Fibroblast of peridontal ligament (primary cell): ENCODE data around the gene SEMA5A.

Experiments
- DNase-seq: peaks from one replicate; pipeline ENCODE4 v3.0.0-alpha.2; 2010; ENCODE audit errors: extremely low read depth

Gene SEMA5A

DNA sequence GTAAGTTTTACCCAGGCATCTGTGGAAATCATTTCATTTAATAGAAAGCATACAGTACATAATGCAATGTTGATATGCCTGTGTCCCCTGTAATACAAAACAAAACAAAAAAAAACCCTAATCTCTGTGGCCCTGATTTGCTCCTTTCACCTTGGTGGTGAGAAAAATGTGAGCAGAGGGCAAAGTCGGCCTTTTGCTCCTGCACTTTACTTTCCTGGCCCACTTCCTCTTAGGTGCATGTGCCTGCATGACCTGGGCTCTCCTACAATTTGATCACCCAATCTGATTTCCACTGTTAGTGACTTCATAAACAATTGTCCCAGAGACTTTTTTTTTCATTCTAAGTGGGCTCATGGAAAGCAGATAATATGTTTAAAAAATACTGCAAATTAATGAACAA lies 424.3 kb downstream of the SEMA5A start:
- no peak for DNase-seq

DNA sequence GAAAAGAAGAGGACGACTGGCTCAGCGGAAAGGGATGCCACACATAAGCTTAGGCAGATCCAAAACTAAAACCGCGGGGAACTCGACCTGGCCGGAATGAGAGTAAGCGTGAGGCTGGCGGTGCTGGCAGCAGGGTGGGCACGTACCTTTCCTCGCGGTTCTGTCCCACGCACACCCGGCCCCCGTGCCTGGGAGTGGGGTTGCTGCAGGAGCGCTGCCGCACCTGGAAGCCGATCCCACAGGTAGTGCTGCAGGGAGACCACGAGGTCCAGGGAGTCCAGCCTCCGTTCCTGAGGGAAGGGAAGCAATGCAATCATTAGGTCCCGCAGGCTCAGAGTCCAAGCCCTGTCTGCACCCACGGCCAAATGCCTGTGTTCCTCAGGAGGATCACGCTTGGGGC lies 427.0 kb downstream of the SEMA5A start:
- no peak for DNase-seq

DNA sequence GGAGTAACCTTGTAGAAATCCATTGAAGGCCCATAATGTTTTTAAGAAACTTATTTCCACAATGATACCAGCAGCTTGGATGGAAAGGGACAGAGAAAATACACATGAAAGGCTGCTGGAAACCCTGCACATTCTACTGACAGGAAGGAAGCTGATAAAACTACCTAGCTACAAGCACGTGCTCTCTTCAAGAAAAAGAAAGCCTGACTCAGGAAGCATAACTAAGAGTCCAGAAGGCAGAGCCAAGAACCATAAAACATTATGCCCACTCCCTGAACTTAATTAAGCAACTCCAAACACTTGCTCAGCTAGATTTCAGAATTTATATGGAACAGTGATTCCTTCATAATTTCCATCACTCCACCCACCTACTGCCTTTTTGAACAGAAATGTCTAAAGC lies 430.8 kb downstream of the SEMA5A start:
- no peak for DNase-seq

DNA sequence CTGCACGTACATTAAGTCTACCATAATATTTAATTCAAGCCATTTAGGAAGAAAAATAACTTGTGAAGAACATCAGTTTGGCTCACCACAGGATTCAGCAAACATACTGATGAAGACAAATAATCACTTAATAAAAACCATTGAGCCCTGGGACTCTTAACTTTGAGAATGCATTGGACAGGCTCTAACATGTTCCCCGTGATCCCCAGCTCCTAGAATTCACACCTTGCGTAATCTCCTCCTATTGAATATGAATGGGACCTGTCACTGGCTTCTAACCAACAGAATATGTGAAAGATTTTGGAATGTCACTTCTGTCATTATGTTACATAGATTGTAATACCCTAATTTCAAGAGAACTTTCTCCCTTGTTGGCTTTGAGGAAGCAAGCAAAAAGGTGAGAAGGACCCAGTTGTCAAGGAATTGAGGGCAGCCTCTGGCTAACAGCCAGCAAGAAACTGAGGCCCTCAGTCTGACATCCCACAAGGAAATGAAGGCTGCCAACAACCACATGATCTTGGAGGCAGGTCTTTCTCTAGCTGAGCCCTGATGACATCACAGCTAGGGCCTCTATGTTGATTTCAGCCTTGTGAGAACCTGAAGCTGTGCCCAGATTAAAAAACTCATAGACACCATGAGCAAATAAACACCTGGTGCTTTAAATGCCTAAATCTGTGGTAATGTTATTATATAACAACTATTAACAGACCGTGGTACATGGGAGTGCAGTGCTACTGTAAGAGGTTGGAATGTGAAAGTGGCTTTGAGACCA lies 433.2 kb downstream of the SEMA5A start:
- DNase-seq, result peak; percentile 10

DNA sequence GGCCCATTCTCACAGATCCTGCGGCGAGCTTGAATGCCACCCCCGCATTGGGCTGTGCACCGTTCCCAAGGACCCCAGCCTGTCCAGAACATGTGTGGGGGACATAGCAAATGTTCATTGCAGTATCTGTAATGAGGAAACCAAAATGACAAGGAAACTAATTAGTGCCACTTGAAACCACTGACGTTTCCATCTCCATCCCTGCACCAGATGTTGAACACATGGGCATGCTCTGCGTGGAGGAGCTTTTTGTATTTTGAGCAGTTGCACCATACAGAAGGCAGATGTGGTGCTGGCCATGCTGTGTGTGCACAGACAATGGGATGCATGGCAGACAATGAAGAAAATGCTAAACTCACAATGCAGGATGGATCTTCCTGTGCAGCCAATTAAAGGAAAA lies 437.7 kb downstream of the SEMA5A start:
- peak; percentile 36 for DNase-seq

DNA sequence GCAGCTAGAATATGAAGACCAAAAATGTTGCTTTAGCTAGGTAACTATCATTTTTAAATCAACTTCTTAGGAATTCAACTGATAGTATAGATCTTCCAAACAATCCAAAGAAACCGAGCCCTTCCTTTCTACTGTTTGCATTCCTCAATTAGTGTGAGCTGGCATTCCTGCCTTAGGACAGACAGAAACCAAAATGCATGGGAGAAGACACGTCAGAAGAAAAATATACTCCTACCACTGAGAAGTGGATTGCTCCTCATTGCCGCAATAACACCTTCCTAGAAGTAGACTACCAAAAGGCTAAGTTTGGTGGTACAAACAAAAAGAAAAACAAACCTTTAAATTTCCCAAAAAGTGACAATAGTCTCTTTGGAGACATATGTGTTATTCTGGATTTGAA lies 440.0 kb downstream of the SEMA5A start:
- DNase-seq, result peak; percentile 22

DNA sequence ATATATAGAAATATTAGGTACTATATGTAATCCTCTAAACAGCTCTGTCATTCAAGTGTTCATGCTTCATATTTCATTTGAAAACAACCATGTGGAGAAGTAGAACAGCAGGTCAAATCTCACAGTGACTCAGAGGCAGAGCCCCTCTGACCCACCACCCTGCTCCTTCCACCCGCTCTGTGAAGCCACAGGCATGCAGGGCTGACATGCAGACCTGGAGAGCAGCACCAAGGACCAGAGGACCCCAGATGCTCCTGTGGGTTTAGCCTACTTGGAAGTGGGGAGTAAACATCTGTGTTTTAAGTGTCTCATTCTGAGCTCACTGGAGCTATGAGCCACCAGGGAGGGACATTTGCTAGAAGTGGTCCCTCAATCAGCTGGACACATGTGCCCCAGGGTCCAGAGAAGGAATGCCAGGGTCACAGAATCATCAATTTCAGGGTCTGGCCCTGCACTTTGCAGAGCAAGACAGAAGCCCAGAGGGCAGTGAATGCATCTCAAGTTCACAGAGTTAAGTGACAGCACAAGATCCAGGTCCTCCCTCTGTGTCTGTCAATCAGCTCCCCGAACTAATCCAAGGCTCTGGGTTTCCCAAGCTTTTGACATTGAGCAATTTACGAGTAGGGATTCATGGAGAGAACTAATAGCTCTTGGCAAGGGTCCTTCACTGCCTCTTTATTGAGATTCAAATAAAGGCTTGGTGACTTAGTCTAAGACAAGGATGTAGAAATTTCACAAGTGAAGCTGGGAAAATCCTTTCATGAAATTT lies 441.1 kb downstream of the SEMA5A start:
- peak; percentile 17 for DNase-seq

- DNase-seq, result no peak
Observed at GRCh38 chr5:9103290-9103689, 442.6 kb downstream of the SEMA5A start.

GRCh38 chr5:9099689-9100088 lies 446.2 kb downstream of the SEMA5A start:
- no peak for DNase-seq

DNA sequence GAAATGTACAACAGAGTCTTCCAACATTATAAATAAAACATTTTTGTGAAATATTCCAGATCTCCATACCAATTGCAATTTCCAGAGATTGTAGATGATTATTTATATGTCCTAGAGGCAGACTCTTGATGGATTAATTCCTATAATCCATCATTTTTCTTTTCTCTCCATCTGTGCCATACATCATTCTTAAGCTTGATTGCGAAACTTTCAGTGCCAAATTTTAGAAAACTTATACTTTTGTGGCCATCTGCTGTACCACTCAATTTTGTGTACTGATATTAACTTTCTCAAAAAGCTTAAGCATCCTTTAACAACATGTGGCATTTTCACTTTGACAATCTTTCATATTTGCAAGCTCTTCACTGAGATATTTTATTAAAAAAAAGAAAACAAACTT lies 446.9 kb downstream of the SEMA5A start:
- no peak for DNase-seq

GRCh38 chr5:9094582-9094981 lies 451.3 kb downstream of the SEMA5A start:
- DNase-seq, result peak; percentile 52

DNA sequence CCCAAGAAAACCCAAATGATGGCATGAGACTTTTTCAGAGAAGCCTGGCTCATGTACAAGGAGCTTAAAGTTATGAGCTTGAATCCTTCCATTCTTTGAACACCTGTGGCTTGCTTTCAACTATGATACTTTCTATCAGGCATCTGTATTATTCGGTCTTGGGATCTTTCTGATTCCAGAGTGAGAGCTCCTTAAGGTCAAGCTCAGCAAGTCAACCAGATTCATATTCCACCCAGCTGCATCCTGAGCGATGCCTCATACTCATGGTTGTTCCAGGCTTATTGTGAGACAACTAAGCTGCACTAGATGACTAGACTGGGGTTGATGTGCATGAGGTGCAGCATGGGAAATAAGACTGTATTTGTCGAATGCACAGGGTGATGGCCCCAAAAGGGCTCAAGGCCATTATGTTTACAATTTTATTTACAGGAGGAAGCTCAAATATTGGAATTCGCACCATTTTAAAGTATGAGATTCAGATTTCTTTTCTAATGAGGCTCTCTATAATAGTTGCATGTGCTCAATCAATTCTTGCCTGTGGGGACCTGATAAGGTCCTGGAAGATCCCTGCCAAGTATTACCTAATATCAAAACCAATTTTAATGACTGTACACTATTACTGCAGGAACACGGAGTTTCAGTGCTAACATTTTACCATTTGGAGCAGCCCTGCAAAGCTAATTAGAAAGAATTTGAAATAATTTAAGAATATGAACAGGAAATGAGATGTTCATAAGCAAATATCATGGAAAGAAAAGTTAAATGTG lies 453.8 kb downstream of the SEMA5A start:
- no peak for DNase-seq

DNA sequence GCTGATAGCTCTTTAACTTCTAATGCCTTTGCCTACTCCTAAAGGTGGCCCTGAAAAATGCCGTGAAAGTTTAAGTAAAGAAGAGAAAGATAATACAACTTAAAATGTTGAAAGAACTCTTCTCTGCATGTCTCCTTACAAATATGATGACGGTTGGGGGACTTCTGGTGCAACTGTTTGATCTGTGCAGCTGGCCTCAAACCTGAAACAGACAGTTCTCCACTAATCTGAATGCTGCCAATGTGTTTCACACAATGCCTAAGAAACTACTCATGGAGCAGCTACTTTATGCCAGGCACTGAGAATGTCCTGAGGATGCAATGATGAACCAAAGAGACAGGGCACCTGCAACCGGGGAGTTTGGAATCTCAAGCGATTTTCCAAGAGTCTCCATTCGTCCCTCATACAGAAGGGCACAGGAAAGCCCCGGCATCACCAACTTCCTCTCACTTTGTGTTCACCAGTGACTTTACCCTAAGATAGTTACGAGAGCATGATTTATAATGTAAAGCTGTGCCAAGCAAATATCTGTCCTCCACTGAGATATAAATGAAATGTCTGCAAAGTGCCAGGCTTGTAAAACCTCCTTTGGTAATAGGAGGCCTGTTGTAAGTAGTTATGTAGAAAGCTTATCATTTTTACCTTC lies 455.4 kb downstream of the SEMA5A start:
- no peak for DNase-seq

GRCh38 chr5:9089893-9090292 lies 456.0 kb downstream of the SEMA5A start:
- no peak for DNase-seq

DNA sequence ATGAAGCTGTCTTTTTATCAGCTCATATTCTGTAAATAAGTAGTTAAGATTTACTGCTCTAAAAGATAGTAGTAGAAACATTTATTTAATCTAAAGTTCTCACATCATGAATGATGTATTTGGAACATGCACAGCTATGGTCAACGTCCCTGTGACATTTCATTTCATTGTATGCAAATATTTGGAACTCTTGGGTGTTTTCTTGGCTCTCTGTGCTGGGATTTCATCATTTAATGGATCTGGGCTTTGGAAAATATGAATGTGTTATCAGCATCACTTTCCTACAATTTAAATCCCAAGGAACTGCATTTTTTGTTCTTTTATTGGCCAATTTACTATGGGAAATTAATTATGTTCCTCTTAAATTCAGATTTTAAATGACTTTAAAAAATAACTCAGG lies 462.9 kb downstream of the SEMA5A start:
- no peak for DNase-seq

DNA sequence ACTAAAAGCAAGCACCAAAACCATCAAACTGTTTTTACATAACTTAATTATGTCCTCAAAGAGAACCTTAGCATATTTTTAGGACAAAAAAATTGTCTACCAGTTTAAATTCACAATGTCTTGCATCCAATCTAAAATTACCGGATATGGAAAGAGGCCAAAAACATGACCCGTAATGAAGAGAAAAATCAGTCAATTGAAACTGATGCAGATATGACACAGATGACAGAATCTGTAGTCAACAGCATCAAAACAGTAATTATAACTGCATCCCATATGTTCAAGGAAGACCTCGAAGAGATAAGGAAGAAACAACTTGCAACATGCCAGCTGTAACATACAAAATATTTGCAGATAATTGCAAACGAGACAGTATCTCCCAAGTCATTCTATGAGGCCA lies 473.2 kb downstream of the SEMA5A start:
- no peak for DNase-seq

DNA sequence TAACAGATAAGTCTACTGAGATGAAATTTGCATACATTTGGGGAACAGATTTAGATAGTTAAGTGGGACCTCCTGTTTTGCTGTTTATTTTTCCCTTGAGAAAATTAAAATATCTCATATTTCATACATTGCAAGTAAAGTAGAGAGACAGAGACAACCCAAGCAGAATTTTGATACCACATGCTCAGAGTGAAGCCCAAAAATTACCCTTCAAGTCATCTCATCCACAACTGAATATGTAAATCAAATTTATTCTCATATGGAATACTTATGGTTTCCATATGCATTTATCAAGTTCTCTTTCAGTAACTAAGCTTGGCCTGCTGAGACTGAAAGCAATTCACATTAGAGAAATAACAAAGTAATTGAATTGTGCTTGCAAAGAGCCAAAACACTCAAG lies 474.4 kb downstream of the SEMA5A start:
- DNase-seq, result no peak

DNA sequence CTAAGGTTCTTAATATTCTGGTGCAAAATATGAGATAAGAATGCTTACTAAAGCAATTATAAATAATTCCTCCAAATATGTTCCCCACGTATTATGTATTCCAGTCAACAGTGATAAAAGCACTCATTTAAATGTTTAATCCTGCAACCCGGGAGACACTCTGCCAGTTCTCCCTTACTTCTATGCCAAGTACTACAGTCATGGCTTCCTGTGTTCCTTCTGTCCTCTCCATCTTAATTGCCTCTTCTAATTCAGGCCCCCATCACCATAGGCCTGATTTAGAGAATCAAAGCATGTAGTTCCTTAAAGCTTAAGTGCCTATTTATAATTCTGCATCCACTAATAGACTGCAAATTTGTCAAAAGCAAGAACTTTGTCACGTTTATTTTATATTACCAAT lies 474.8 kb downstream of the SEMA5A start:
- DNase-seq, result no peak

DNA sequence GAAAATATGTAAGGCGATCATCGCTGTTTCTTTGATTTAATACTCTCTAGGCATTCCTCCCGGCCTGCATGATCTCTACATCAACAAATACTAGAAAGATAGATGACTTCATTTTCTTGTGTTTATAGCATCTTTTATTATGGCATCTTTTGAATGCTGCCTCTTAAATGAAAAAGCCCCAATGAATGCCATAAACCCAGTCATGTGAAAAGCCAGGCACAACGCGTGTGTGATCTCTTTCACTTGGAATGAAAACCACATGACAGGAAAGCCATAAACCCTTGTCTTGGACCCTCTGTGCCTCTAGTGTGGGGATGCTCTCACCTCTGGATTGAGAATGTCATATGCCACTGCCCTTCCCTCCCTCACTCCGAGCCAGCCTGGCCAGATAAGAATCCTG lies 476.2 kb downstream of the SEMA5A start:
- DNase-seq, result peak; percentile 11

DNA sequence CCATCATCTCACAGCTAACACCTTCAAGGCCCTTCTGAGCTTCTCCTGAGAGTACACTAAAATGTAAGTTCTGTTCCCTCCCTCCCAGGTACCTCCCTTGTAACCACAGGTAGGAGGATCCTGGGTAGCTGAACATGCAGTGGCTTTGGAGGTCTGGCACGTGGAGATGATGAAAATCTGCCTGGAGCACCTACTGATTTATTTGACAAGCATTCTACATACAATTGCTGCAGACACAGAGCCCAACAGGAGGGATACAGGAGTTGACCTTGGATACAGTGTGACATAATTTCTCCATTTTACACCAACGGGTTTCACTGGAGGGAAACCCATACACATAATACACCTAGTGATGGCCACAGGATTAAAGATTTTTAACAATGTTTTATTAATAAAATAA lies 478.7 kb downstream of the SEMA5A start:
- DNase-seq, result no peak

GRCh38 chr5:9066349-9066748 lies 479.5 kb downstream of the SEMA5A start:
- no peak for DNase-seq

GRCh38 chr5:9063615-9064245 lies 482.1 kb downstream of the SEMA5A start:
- peak; percentile 41 for DNase-seq
